ENCODE measurements around the gene ADARB2. TPM values are rescaled to one million over a fixed set of nuclear protein-coding genes. Genes with fewer than 3 reads are reported as not detected.
"Not testable (repeated sequence)": the region's sequence is repeated elsewhere in the genome, so short reads cannot be mapped to it uniquely, and the experiment has no call there.

Gene ADARB2
- total and polyA plus RNA-seq, 3 experiments from 2014 or later: not detected

DNA sequence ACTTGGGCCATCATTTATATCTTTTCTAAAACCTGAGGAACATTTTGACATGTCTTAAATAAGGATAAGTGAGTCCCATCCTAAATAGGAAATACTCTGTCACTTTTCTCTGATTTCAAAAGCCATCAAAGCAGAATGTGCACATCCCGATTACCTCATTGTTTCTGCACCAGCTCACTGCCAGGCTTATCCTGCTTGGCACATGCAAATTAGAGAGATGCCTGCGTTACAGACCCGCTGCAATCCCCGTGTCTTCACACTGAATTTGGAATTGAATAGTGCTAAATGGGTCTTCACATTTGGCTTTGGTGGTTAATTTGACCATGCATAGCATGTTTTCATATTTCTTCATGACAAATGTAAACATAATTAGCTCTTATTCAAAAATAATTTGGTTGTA, 401.7 kb downstream of the ADARB2 start:
- no peak overlapping the region for H3K27ac Mint-ChIP-seq
- H3K27me3 Mint-ChIP-seq: peaks cover 9 to 27% of the 10 kb centered on the region in 2 donors
- no peak overlapping the region for H3K4me3 ChIP-seq (ENCODE audit: low read length)
- H3K9me3 ChIP-seq (ENCODE audit: low read length): no peaks in the 10 kb centered on the region
- ChIA-PET CTCF (no interaction called here), POLR2A (no interaction called here)
- no peaks in the 10 kb centered on the region for H3K36me3 Mint-ChIP-seq
- no peaks in the 10 kb centered on the region for H3K36me3 ChIP-seq (ENCODE audit: insufficient read depth, low read length)
- no peaks in the 10 kb centered on the region for H3K4me1 ChIP-seq (ENCODE audit: insufficient read depth, low read length)
- no peaks in the 10 kb centered on the region for H3K27me3 ChIP-seq (ENCODE audit: insufficient read depth, low read length, poor library complexity, severe bottlenecking)
- no peaks in the 10 kb centered on the region for H3K9me3 Mint-ChIP-seq
- no peak overlapping the region for H3K27ac ChIP-seq (ENCODE audit: low read depth, low read length)
- DNase-seq: no peak
- no peaks in the 10 kb centered on the region for H3K4me1 Mint-ChIP-seq
- H3K4me3 Mint-ChIP-seq: no peak overlapping the region

DNA sequence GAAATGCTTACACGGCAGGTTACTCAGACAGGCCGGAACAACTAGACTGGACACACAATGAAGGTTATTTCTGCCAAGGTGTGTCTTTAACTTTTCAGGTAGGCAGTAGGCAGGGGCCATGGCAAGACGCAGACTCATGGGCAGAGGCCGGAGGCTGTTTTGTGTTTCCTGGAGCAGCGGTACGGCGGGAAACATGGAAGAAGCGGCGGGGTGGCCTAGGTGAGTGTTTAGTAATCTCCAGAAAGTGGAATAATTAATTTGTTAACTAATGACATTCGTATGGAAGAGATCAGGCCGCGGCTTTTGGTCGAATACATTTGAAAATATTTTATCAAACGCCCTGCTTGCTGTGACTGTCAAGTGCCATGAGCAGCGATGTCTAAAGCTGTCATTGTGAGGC, 403.3 kb downstream of the ADARB2 start:
- Mint-ChIP-seq H3K4me3 (no peak overlapping the region), H3K9me3 (no peaks in the 10 kb centered on the region)

DNA sequence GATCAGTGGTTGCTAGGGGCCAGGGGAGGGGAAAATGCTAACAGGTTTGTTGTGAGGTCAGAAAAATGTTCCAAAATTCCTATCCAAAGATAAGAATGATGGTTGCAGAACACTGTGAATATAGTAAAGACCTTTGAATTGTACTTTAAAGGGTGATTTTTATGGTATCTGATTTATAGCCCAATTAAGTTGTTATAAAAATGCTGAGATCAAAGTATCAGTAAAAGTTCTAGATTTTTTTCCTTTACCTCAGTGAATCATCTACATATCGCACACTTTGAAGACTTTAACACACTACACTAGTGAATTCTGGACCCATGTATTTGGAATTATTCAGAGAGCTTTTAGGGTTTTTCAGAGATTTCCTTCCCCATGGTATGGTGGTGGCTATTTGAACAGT, 405.8 kb downstream of the ADARB2 start:
- no peak overlapping the region for H3K4me3 Mint-ChIP-seq
- ChIA-PET CTCF (no interaction called here), POLR2A (no interaction called here)
- H3K4me3 ChIP-seq (ENCODE audit: low read length): no peak overlapping the region
- H3K4me1 Mint-ChIP-seq: no peaks in the 10 kb centered on the region
- H3K9me3 Mint-ChIP-seq: peaks cover 0 to 2% (median 0%) of the 10 kb centered on the region in 5 donors
- no peak for DNase-seq
- no peaks in the 10 kb centered on the region for H3K27me3 ChIP-seq (ENCODE audit: insufficient read depth, low read length, poor library complexity, severe bottlenecking)
- no peaks in the 10 kb centered on the region for H3K36me3 ChIP-seq (ENCODE audit: insufficient read depth, low read length)
- H3K27ac Mint-ChIP-seq: no peak overlapping the region
- H3K27me3 Mint-ChIP-seq: peaks cover 12 to 30% of the 10 kb centered on the region in 2 donors
- no peak overlapping the region for H3K27ac ChIP-seq (ENCODE audit: low read depth, low read length)
- no peaks in the 10 kb centered on the region for H3K36me3 Mint-ChIP-seq
- no peaks in the 10 kb centered on the region for H3K4me1 ChIP-seq (ENCODE audit: insufficient read depth, low read length)
- no peaks in the 10 kb centered on the region for H3K9me3 ChIP-seq (ENCODE audit: low read length)

More for the DNA sequence above, 403.3 kb downstream of the ADARB2 start:
- H3K27me3 ChIP-seq (ENCODE audit: insufficient read depth, low read length, poor library complexity, severe bottlenecking): no peaks in the 10 kb centered on the region
- no peaks in the 10 kb centered on the region for H3K4me1 ChIP-seq (ENCODE audit: insufficient read depth, low read length)
- ChIA-PET CTCF (no interaction called here), POLR2A (no interaction called here)
- H3K27me3 Mint-ChIP-seq: peaks cover 12 to 30% of the 10 kb centered on the region in 2 donors
- H3K27ac Mint-ChIP-seq: no peak overlapping the region
- no peak for DNase-seq
- H3K36me3 Mint-ChIP-seq: no peaks in the 10 kb centered on the region
- no peaks in the 10 kb centered on the region for H3K36me3 ChIP-seq (ENCODE audit: insufficient read depth, low read length)
- no peaks in the 10 kb centered on the region for H3K9me3 ChIP-seq (ENCODE audit: low read length)
- H3K4me1 Mint-ChIP-seq: no peaks in the 10 kb centered on the region
- no peak overlapping the region for H3K4me3 ChIP-seq (ENCODE audit: low read length)
- no peak overlapping the region for H3K27ac ChIP-seq (ENCODE audit: low read depth, low read length)

DNA sequence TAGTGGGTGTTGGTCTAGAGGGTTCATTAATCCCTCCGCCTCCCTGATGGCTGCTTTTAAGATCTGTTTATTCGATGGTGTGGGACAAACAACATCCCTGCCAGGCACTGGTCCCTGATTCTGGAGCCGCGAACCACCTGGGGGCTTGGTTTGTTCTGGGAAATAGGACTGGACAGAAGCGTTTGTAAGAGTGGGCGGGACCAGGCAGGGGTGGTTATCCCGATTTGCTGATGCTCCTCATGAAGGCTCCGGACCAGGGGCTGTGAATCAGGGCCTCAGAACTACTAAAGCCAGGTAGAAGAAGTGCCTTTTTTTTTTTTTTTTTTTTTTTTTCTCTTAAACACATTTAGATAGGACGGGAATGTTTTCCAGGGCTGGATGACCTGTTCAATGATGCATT, 407.7 kb downstream of the ADARB2 start:
- Mint-ChIP-seq H3K4me3 (no peak overlapping the region), H3K27ac (no peak overlapping the region)

DNA sequence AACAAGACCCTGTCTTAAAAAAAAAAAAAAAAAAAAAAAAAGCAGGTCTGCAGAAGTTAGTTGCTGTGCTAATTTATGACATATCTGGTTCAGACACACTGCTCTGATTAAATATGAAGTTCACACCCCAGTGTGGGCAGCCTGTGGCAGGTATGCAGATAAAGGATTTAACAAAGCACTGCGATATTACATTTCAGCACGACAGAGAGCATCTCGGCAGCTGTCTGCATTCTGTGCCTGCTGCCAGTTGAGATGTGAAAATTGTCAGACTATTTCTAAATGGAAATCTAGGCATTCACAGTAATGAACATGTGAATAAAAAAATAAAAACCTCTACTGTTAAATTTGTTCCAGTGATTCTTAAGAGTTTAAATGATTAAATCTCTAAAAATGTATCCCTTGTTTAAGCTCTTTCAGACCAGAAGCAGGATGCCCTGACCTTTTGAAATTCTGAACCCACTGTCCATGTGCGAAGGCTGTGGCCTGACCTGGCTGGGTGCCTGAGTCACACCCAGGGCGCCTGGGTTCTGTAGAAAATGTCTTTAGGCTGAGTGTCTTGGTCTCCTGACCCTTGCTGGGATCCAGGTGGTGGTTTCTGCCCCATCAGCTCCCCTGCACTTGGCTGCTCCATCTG, 408.2 kb downstream of the ADARB2 start:
- Histone ChIP-seq H3K36me3 (ENCODE audit: insufficient read depth, low read length) (no peaks in the 10 kb centered on the region), H3K27me3 (ENCODE audit: insufficient read depth, low read length, poor library complexity, severe bottlenecking) (no peaks in the 10 kb centered on the region), H3K27ac (ENCODE audit: low read depth, low read length) (no peak overlapping the region), H3K4me3 (ENCODE audit: low read length) (no peak overlapping the region), H3K9me3 (ENCODE audit: low read length) (no peaks in the 10 kb centered on the region), H3K4me1 (ENCODE audit: insufficient read depth, low read length) (no peaks in the 10 kb centered on the region)
- H3K27me3 Mint-ChIP-seq: peaks cover 9 to 20% of the 10 kb centered on the region in 2 donors
- no peak for DNase-seq
- H3K9me3 Mint-ChIP-seq: peaks cover 0 to 2% (median 0%) of the 10 kb centered on the region in 5 donors
- no peaks in the 10 kb centered on the region for H3K36me3 Mint-ChIP-seq
- no peak overlapping the region for H3K4me3 Mint-ChIP-seq
- no peaks in the 10 kb centered on the region for H3K4me1 Mint-ChIP-seq
- CTCF ChIA-PET: no interaction called here
- no peak overlapping the region for H3K27ac Mint-ChIP-seq
- POLR2A ChIA-PET: no interaction called here

More for the DNA sequence above, 407.7 kb downstream of the ADARB2 start:
- CTCF ChIA-PET: no interaction called here
- no peaks in the 10 kb centered on the region for H3K36me3 ChIP-seq (ENCODE audit: insufficient read depth, low read length)
- no peak for DNase-seq
- peaks cover 9 to 20% of the 10 kb centered on the region in 2 donors for H3K27me3 Mint-ChIP-seq
- POLR2A ChIA-PET: no interaction called here
- H3K27ac ChIP-seq (ENCODE audit: low read depth, low read length): no peak overlapping the region
- no peaks in the 10 kb centered on the region for H3K36me3 Mint-ChIP-seq
- no peaks in the 10 kb centered on the region for H3K9me3 ChIP-seq (ENCODE audit: low read length)
- H3K4me3 ChIP-seq (ENCODE audit: low read length): no peak overlapping the region
- peaks cover 0 to 2% (median 0%) of the 10 kb centered on the region in 5 donors for H3K9me3 Mint-ChIP-seq
- H3K4me1 Mint-ChIP-seq: no peaks in the 10 kb centered on the region
- H3K27me3 ChIP-seq (ENCODE audit: insufficient read depth, low read length, poor library complexity, severe bottlenecking): no peaks in the 10 kb centered on the region
- H3K4me1 ChIP-seq (ENCODE audit: insufficient read depth, low read length): no peaks in the 10 kb centered on the region

DNA sequence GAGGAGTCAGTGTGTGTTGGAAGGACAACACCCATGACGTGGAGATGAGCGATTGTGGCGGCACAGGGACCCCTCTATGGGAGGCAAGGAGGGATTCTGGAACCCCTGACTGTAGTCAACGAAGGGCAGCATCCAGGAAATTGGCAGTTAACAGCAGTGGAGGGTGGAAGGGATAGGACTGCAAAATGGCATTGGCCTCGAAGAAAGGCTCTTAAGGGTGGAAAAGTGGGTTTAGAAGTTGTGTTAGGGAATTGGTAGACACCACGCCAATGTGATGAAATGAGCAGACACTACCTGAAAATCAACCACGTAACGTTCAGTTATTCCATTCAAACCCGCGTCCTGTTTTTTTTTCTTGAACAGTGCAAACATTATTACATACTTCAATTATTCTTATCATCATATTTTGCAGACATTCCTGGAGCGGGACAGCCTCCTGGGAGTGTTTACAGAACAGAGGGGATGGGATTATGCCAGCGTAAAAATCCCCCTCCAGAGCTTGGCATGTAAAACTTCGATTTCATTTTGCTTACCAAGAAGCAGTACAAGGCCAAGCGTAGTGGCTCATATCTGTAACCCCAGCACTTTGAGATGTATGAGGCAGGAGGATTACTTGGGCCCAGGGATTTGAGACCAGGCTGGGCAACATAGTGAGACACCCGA, 409.0 kb downstream of the ADARB2 start:
- Histone ChIP-seq H3K27me3 (ENCODE audit: insufficient read depth, low read length, poor library complexity, severe bottlenecking) (no peaks in the 10 kb centered on the region), H3K9me3 (ENCODE audit: low read length) (no peaks in the 10 kb centered on the region), H3K36me3 (ENCODE audit: insufficient read depth, low read length) (no peaks in the 10 kb centered on the region), H3K4me3 (ENCODE audit: low read length) (no peak overlapping the region), H3K27ac (ENCODE audit: low read depth, low read length) (no peak overlapping the region), H3K4me1 (ENCODE audit: insufficient read depth, low read length) (no peaks in the 10 kb centered on the region)
- ChIA-PET CTCF (no interaction called here), POLR2A (no interaction called here)
- H3K9me3 Mint-ChIP-seq: peaks cover 0 to 2% (median 0%) of the 10 kb centered on the region in 5 donors
- no peak overlapping the region for H3K27ac Mint-ChIP-seq
- H3K4me3 Mint-ChIP-seq: no peak overlapping the region
- no peak for DNase-seq
- H3K36me3 Mint-ChIP-seq: no peaks in the 10 kb centered on the region
- no peaks in the 10 kb centered on the region for H3K4me1 Mint-ChIP-seq
- peaks cover 9 to 19% of the 10 kb centered on the region in 2 donors for H3K27me3 Mint-ChIP-seq

DNA sequence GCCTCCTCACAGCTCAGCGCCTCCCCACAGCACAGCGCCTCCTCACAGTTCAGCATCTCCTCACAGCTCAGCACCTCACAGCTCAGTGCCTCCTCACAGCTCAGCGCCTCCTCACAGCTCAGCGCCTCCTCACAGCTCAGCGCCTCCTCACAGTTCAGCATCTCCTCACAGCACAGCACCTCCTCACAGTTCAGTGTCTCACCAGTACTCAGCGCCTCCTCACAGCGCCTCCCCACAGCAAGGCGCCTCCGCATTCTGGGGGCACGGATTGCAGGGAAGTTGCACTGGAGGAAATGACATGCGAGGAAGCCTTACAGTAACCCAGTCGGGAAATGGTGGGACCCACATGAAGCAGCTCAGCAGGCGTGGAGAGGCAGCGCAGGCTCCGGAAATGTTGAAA, 409.6 kb downstream of the ADARB2 start:
- no peak overlapping the region for H3K27ac Mint-ChIP-seq
- H3K27me3 Mint-ChIP-seq: peaks cover 7 to 14% of the 10 kb centered on the region in 2 donors
- no peaks in the 10 kb centered on the region for H3K4me1 Mint-ChIP-seq
- H3K4me3 Mint-ChIP-seq: no peak overlapping the region
- H3K36me3 Mint-ChIP-seq: no peaks in the 10 kb centered on the region
- H3K27ac ChIP-seq (ENCODE audit: low read depth, low read length): no peak overlapping the region
- POLR2A ChIA-PET: no interaction called here
- peaks cover 0 to 2% (median 0%) of the 10 kb centered on the region in 5 donors for H3K9me3 Mint-ChIP-seq
- H3K27me3 ChIP-seq (ENCODE audit: insufficient read depth, low read length, poor library complexity, severe bottlenecking): no peaks in the 10 kb centered on the region
- H3K4me3 ChIP-seq (ENCODE audit: low read length): no peak overlapping the region
- no peaks in the 10 kb centered on the region for H3K36me3 ChIP-seq (ENCODE audit: insufficient read depth, low read length)
- no peaks in the 10 kb centered on the region for H3K9me3 ChIP-seq (ENCODE audit: low read length)
- CTCF ChIA-PET: no interaction called here
- no peaks in the 10 kb centered on the region for H3K4me1 ChIP-seq (ENCODE audit: insufficient read depth, low read length)
- no peak for DNase-seq

DNA sequence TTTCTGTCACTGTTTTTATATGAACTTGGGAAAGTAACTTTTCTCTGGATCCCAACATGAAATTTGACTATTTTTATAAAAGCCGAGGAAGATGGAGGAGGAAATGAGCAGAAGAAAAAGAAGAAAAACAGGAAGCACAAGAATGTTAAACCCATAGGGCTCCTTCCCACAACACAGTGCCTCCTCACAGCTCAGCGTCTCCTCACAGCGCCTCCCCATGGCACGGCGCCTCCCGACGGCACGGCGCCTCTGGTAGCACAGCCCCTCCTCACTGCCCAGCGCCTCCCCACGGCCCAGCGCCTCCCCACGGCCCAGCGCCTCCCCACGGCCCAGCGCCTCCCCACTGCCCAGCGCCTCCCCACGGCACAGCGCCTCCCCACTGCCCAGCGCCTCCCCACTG, 410.8 kb downstream of the ADARB2 start:
- H3K4me3 ChIP-seq (ENCODE audit: low read length); DNase-seq; H3K27me3 ChIP-seq (ENCODE audit: insufficient read depth, low read length, poor library complexity, severe bottlenecking); CTCF ChIA-PET; H3K27ac Mint-ChIP-seq; H3K27ac ChIP-seq (ENCODE audit: low read depth, low read length); H3K4me3 Mint-ChIP-seq; H3K4me1 Mint-ChIP-seq; H3K4me1 ChIP-seq (ENCODE audit: insufficient read depth, low read length); H3K36me3 Mint-ChIP-seq; H3K9me3 ChIP-seq (ENCODE audit: low read length); H3K9me3 Mint-ChIP-seq; H3K36me3 ChIP-seq (ENCODE audit: insufficient read depth, low read length); POLR2A ChIA-PET: not testable (repeated sequence)
- peaks cover 3 to 14% of the 10 kb centered on the region in 2 donors for H3K27me3 Mint-ChIP-seq
